Chondrocyte (in vitro differentiated cells): Measurements from ENCODE around the gene ALPI. TPM values are rescaled to one million over a fixed set of nuclear protein-coding genes. Genes with fewer than 3 reads are reported as not detected.
"Not testable (repeated sequence)": the region's sequence is repeated elsewhere in the genome, so short reads cannot be mapped to it uniquely, and the experiment has no call there.

Experiments
- DNase-seq: peaks from one replicate; pipeline ENCODE4 v3.0.0; 2021; ENCODE audit warnings: mixed read lengths, low spot score
- H3K27ac Mint-ChIP-seq: one replicate; pipeline ENCODE4 v1.8.0; 2021; ENCODE audit warnings: mild to moderate bottlenecking, moderate library complexity, mixed read lengths; ENCODE audit not compliant: unreplicated experiment
- H3K27me3 Mint-ChIP-seq: 2 replicates; pipeline ENCODE4 v1.8.0; 2021; ENCODE audit warnings: low read depth, mixed read lengths
- H3K36me3 Mint-ChIP-seq: 2 replicates; pipeline ENCODE4 v1.8.0; 2021; ENCODE audit warnings: low read depth, mixed read lengths
- H3K4me1 Mint-ChIP-seq: 2 replicates; pipeline ENCODE4 v1.8.0; 2021; ENCODE audit warnings: low read depth, mild to moderate bottlenecking, mixed read lengths
- H3K4me3 Mint-ChIP-seq: one replicate; pipeline ENCODE4 v1.8.0; 2021; ENCODE audit warnings: mild to moderate bottlenecking, moderate library complexity, mixed read lengths; ENCODE audit not compliant: unreplicated experiment
- H3K9me3 Mint-ChIP-seq: 2 replicates; pipeline ENCODE4 v1.8.0; 2021; ENCODE audit warnings: low read depth, mixed read lengths
- total RNA-seq: library from RNA; stranded (reverse); gene quantifications from 3 replicates; pipeline ENCODE4 v1.2.1, GENCODE V29; 2021
- TF ChIP-seq, protein P1 (sequence below): fragments of 200-600 bp; sonication (generic); IDR thresholded peaks from 2 replicates; pipeline ENCODE4 v1.5.0; 2021; ENCODE audit warnings: antibody characterized with exemption, mild to moderate bottlenecking, moderate library complexity

Gene ALPI
- total RNA-seq, 1 donor from 2014 or later: not detected

DNA sequence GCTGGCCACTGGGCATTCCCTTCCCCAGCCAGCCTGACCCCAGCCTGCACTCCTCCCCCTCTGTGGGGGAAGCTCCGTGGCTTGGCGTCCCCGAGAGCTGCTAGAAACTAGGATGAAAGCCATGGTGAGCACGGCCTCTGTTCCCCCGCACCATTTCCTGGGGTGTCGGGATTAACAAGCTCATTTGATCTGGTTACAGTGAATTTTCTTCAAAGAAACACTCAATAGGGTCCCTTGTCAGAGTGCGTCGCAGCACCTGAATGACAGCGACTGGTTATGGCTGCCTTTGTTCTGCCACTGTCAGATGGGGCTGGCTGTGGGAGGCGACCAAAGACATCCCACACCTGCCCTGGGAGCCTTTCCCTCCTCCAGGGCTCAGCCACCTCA, 7.7 kb upstream of the ALPI start:
- Mint-ChIP-seq H3K4me3 (no peak overlapping the region), H3K27ac (no peak overlapping the region), H3K36me3 (no peaks in the 10 kb centered on the region), H3K27me3 (peaks cover 11% of the 10 kb centered on the region), H3K4me1 (no peaks in the 10 kb centered on the region), H3K9me3 (no peaks in the 10 kb centered on the region)
- no peak for DNase-seq
- TF ChIP-seq, protein P1, sequence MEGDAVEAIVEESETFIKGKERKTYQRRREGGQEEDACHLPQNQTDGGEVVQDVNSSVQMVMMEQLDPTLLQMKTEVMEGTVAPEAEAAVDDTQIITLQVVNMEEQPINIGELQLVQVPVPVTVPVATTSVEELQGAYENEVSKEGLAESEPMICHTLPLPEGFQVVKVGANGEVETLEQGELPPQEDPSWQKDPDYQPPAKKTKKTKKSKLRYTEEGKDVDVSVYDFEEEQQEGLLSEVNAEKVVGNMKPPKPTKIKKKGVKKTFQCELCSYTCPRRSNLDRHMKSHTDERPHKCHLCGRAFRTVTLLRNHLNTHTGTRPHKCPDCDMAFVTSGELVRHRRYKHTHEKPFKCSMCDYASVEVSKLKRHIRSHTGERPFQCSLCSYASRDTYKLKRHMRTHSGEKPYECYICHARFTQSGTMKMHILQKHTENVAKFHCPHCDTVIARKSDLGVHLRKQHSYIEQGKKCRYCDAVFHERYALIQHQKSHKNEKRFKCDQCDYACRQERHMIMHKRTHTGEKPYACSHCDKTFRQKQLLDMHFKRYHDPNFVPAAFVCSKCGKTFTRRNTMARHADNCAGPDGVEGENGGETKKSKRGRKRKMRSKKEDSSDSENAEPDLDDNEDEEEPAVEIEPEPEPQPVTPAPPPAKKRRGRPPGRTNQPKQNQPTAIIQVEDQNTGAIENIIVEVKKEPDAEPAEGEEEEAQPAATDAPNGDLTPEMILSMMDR: no peak

DNA sequence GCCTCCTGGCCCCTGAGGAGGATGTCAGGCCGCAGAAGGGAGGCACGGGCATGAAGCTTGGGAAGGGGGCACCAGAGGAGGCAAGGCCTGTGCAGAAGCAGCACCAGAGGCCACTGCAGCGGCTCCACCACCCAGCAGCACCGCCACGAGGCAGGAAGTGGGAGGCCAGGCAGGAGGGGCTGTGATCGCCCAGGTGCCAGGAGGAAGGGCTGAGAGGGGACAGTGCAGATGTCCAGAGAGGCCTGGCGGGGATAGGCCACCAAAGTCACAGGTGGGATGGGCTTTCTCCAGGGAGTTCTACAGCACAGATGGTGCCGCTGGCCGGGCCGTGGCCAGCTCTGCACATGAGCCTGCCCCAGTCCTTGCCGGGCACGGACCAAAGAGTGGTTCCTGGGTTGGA, 6.0 kb upstream of the ALPI start:
- TF ChIP-seq, protein P1: no peak
- Mint-ChIP-seq H3K36me3 (no peaks in the 10 kb centered on the region), H3K4me1 (no peaks in the 10 kb centered on the region), H3K27ac (no peak overlapping the region), H3K27me3 (peaks cover 17% of the 10 kb centered on the region), H3K9me3 (no peaks in the 10 kb centered on the region), H3K4me3 (no peak overlapping the region)
- no peak for DNase-seq

DNA sequence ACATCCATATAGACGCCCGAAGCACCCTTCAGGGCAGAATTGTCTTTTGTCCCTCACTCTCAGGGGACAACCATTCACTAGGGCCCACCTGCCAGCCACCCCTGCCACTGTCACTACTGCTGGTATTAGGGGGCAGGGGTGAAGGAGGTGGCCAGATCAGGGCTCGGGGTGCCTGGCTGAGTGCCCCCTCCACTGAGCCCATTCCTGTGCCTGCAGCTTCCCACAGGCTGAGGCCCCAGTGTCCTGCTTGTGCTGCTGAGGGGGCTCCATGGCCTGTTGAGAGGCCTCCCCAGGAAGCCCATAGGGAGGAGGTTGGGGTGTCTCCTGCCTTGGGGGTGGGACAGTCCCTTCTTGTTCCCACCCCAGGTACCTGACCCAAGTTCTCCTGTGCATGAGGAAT, 4.3 kb upstream of the ALPI start:
- not testable (repeated sequence) for H3K9me3 Mint-ChIP-seq, DNase-seq, H3K27ac Mint-ChIP-seq, H3K36me3 Mint-ChIP-seq, H3K4me3 Mint-ChIP-seq, H3K4me1 Mint-ChIP-seq
- H3K27me3 Mint-ChIP-seq: peaks cover 17% of the 10 kb centered on the region

DNA sequence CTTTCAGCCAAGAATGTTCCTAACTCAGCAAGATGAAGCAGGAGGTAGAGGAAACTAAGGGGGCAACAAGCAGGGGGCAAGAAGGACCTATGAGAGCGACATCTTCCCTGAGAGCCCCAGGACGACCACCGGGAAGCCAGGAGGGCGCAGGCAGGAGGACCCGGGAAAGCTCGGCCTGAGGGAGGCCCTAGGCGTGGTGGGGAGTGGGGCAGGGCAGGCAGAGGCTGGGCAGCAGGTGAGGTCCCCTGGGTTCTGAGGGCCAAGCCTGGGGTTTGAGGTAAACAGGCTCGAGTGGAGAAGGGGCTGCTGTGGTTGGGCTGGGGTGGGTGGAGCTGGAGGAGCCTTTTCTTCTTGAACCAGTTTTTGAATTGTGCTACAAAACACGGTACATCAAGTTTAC, 1.3 kb upstream of the ALPI start:
- Mint-ChIP-seq H3K4me1 (no peaks in the 10 kb centered on the region), H3K4me3 (no peak overlapping the region), H3K36me3 (no peaks in the 10 kb centered on the region), H3K9me3 (no peaks in the 10 kb centered on the region), H3K27me3 (peaks cover 19% of the 10 kb centered on the region), H3K27ac (no peak overlapping the region)
- TF ChIP-seq, protein P1: no peak
- DNase-seq: no peak

DNA sequence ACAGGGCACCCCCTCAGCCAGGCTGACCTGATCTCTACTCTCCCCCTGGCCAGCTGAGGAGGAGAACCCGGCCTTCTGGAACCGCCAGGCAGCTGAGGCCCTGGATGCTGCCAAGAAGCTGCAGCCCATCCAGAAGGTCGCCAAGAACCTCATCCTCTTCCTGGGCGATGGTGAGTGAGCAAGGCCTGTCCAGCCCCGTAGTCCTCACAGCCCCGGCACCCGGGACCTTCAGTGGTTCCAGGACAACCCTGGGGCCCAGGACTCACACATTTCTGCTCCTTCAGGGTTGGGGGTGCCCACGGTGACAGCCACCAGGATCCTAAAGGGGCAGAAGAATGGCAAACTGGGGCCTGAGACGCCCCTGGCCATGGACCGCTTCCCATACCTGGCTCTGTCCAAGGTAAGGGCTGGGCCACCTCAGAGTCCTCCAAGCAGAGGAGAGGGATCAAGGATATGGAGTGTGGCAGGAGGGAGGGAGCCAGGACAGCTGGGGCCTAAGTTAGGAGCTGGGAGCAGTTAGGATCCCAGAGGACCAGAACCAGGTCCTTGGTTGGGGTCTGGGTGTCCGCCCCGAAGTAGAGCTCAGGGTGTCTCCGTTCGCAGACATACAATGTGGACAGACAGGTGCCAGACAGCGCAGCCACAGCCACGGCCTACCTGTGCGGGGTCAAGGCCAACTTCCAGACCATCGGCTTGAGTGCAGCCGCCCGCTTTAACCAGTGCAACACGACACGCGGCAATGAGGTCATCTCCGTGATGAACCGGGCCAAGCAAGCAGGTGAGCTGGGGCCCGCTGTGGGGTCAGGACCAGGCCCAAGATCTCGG, 555 bp downstream of the ALPI start:
- no peak overlapping the region for H3K4me3 Mint-ChIP-seq
- H3K4me1 Mint-ChIP-seq: peaks cover 17% of the 10 kb centered on the region
- peaks cover 14% of the 10 kb centered on the region for H3K27me3 Mint-ChIP-seq
- peak; percentile 80 for DNase-seq
- no peaks in the 10 kb centered on the region for H3K36me3 Mint-ChIP-seq
- no peaks in the 10 kb centered on the region for H3K9me3 Mint-ChIP-seq
- no peak overlapping the region for H3K27ac Mint-ChIP-seq
- TF ChIP-seq, protein P1: no peak
